OCI-LY1 (cell line): ENCODE results near the gene ASTN1.

Source experiments
- CTCF ChIP-seq: fragments of 200-600 bp; sonication (generic), shearing (Covaris generic); IDR thresholded peaks from 2 replicates; pipeline ENCODE4 v1.5.1; 2017; ENCODE audit warnings: mild to moderate bottlenecking, antibody characterized with exemption, low read length, moderate library complexity, mixed read lengths
- EZH2 ChIP-seq: fragments of 200-600 bp; sonication (generic), shearing (Covaris generic); IDR thresholded peaks from 2 replicates; pipeline ENCODE4 v1.8.0; 2017; ENCODE audit warnings: borderline replicate concordance, mixed run types, mild to moderate bottlenecking, antibody characterized with exemption, low read length, moderate library complexity, mixed read lengths

- TF ChIP-seq CTCF, result no peak
- no peak for TF ChIP-seq EZH2
Measured at GRCh38 chr1:176841238-176841637, 323.3 kb downstream of the ASTN1 start.
